ENCODE measurements around the gene CCDC57.

The CCDC57 gene

DNA sequence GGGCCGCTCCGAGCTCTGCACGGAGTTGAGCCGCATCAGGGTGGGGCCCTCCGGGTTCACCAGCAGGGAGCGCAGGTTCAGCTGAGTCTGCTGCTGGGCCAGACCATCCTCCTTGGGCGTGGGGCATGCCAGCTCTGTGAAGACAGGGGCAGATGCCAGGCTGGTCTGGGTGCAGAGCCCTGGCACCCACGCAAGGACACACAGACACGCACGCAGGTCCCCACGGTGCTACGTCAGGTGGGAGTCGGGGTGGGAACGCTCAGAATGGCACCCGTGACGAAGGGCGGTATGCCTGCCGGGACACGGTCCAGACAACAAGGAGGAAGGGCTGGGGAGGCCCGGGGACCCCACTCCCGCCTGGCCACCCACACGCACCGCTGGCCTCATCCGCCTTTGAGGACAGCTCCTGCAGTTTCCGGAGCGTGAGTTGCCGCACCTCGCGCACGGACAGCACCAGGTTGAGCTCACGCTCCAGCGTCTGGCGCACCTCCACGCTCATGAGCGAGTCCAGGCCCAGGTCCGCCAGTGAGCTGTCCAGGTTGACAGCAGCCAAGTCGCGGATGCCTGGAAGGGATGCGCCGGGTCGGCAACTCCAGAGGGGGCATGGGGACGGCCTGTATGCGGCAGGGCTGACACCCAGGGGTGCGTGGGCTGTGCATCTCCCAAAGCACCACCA lies 131.7 kb downstream of the CCDC57 start:
- DNase-seq (ENCODE audit: low spot score): no peak

DNA sequence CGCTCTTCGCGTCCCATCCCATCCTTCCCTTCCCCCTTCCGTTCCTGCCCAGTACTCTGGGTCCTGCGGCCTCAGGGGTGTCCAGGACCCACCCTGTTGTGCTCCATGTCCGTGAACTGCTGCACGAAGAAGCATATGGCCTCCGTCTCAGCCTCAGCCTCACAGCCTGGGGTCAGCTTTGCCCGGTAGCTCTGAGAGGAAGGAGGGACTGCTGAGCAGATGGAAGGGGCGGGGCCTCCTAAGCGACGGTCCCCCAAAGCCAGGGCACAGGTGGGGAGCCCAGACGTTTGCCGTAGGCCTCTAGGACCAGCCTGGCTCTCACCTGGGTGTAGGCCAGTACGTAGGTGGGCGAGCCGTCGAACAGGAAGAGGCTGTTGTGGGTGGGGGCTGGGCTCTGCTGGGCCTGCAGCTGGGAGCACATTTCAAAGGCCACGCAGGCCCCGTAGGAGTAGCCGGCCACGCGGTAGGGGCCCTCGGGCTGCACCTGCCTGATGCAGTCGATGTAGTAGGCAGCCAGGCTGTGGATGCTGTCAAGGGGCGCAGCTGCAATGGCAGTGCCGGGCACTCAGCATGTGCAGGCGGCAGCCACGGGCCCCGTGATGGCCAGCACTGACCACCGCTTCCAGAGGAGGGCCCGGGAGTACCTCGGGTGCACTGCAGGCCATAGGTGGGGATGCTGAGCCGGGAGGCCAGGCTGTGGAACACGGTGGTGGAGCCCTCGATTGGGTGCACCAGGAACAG lies 132.4 kb downstream of the CCDC57 start:
- DNase-seq (ENCODE audit: low spot score): no peak

DNA sequence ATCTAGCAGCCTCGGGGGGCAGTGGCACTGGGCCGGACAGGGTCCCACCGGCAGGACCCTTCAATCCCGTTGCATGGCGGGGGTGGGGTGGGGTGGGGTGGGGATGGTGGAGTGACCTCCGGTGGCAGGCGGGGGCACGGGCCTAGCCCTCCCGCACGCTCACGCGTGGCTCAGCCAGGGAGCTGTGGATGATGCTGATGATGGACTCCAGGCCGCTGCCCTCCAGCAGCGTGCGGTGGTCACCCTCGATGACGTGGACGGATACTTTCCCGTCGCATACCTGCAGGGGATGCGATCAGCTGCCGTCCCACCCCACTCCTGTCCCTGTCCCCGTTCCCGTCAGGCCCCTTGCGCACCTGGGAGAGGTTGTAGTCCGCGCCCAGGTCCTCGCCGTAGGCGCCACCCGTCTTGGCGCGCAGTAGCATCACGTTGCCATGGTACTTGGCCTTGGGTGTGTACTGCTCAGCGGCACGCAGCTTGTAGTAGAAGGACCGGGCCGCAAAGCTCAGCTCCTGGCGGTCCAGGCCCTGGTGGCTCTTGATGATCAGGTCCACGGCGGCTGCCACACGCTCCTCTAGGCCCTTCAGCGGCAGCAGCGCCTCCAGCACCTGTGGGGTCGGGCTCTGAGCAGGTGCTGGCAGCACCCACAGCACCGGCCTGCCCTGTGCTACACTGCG lies 133.5 kb downstream of the CCDC57 start:
- DNase-seq (ENCODE audit: low spot score): no peak

DNA sequence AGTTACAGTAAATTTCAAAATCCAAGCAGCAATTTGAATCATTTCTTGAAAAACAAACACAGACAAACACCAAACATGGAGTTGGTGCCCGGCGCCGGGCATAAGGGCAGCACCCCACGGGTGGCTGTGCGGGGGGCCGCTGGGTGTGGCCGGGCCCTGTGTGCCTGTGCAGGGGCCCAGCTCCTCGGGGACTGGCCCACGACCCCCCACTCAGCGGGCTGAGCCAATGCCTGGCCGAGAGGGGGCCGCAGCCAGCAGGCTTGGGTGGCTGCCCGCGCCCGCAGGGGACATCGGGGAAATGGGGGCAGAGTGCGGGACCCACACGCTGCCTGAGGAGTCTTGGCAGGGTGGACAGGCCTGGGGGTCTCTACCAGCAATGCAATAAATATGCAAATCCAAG lies 134.2 kb downstream of the CCDC57 start:
- no peak for DNase-seq (ENCODE audit: low spot score)

DNA sequence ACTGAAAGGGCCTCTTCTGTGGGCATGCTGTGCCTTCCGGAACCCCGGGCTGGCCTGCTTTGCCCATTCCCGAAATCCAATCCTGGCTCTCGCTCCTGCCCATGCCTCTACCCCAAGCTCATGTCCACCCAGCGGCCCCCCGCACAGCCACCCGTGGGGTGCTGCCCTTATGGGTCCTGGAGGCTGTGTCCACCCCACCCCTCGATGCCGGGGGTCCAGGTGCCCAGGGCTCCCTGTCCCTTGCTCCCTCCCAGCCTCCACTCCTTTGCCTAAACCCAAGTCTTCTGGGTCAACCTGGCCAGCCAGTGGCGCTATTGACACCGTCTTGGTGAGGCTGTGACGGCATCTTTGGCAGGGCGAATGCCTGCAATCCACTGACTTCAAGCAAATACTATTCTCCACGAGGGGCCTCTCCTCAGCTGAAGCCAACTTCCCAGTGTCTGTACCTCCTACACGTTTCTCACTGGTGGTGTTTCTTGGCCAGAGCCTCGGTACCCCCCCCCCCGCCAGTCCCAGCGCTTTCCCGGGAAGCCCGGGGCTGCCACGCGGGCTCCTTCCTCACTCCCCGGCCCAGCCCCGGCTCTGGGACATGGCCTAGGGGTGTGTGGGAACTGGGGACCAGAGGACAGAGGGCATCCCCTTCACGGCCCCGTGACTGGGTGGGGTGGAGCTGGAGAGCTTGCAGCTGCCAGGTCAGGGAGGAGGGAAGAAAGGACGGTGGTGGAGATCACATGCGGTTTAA lies 134.9 kb downstream of the CCDC57 start:
- DNase-seq (ENCODE audit: low spot score): no peak

DNA sequence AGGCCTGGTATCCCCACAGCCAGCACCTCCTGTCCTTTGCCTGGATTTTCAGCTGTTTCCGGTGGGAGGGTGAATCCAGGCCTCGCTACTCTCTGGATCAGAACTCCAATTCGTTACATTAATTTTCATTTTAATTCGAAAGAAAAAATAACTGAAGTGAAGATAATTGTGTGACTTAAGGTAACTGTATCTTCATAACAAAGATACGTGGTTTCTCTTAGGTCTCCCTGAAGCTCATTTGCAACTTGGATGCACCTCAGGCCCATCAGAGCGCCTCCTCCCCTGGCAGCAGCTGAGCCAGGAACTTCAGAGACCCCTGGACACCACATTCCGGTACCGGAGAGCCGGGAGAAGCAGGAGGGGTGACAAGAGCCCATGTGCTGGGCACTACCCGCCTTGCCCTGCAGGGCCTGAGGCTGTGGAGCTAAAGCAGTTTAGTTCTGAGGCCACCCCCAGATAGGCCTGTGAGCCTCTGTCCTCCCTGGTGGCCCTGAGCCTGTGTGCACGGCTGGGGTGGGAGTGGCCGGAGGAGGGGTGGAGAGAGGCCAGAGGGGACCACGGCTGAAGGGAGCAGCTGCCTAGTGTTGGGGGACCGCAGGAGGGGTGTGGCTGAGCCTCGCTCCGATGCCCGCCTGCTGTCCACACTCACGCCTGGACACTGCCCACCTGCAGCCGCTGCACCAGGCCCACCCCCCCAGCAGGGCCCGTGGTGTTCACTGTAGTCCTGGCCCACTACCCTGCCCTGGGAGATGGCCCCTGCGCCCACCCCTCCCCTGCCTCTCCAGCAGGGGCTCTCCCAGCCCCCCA lies 135.7 kb downstream of the CCDC57 start:
- DNase-seq (ENCODE audit: low spot score): no peak

DNA sequence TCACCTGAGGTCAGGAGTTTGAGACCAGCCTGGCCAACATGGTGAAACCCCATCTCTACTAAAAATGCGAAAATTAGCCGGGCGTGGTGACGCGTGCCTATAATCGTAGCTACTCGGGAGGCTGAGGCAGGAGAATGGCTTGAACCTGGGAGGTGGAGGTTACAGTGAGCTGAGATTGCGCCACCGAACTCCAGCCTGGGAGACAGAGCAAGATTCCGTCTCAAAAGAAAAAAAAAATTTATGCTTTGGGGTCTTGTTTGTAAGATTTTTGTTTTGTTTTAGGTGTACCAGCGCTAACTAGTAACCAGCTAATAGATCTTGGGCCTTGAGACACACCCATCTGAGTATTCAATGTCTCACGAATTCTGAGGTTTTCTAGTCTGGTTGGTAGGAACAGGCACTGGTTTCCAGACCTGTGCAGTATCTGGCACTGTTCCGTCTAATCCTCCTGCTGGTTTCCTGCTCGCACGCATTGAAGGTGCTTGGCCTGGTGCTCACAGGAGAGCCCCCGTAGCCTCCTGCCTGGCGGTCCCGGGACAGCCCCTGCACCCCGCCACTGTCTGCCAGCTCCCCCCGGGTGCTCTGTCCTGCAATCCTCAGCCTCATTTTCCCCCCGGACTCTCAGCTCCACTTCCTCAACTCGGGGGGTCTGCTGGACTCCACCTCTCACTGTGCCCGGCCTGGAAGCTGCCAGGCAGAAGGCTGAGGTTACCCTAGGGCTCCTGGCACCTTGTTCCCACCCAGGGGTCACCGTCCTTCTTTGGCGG lies 136.4 kb downstream of the CCDC57 start:
- DNase-seq (ENCODE audit: low spot score): no peak

DNA sequence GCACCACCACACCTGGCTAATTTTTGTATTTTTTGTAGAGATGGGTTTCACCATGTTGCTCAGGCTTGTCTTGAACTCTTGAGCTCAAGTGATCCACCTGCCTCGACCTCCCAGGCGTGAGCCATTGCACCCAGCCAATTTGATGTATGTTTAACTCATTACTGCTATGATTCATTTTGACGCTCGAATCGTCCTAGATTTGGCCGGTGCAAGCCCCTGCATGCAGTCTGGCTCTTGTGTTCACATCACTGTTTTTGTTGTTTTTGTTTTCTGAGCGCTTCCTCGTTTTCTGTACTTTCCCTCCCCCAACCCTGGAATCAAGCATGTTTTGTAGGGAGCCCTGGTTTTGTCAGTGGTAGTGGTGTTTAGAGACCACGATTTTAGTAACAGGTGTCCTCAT lies 139.2 kb downstream of the CCDC57 start:
- no peak for DNase-seq (ENCODE audit: low spot score)

DNA sequence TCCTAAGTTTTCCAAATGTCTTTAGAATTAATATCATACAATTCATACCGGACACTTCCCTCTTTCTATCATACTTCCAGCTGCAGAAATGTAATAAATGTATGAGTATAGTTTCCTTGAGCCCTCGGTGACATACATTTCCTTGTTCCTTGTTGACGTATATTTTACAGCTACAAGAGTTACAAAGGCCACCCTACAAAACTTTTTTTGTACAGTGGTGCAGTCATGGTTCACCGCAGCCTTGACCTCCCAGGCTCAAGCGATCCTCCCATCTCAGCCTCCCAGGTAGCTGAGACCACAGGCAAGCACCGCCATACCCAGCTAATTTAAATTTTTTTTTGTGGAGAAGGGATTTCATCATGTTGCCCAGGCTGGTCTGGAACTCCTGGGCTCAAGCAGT lies 139.8 kb downstream of the CCDC57 start:
- no peak for DNase-seq (ENCODE audit: low spot score)

DNA sequence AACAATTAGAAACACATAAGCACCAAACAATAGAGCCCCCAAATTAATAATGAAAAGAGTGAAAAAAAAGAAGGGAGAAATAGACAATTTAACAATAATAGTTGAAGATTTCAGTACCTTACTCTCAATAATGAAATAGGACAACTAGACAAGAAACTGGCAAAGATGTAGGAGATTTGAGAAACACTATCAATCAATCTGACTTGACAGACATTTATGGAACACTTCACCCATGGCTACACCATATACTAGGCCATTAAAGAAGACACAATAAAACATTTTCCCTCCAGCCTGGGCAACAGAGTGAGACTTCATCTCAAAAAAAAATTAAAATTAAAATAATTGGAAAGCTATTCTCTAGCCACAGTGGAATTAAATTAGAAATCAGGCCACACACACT lies 142.0 kb downstream of the CCDC57 start:
- DNase-seq (ENCODE audit: low spot score): no peak

DNA sequence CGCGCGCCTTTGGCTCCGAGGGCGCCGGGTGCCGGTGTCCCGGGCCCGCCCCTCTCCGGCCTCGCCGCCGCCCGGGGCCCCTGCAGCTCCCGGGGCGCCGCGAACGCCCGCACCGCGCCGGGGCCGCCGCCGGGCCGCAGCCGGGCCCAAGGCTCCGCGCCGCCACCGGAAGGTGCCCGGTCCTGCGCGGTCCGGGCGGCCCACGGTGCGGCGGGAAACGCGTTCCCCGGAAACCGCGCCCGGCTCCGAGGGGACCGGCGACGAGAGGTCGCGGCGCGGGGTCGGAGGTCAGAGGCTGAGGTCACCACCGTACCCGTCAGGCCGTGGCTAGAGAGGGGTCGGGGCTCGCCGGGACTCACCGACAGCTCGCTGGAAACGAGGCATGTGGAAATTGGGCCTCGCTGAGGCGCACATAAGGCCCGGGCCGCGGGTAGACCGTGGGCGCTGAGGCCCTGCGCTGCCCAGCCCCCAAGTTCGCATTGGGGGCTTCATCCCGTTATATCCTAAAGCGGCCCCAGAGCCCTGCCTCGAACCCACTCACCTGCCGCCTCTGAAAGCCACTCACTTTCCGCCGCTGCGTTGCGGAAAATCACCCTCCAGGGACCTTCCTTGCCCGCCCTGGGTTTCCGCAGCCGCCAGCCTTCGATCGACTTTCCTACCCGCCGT lies 146.9 kb downstream of the CCDC57 start, which contains the start of gene DUS1L:
TSS of gene DUS1L (minus strand) at position 167 of the 666 bp plus-strand sequence. CDS start 745 bp downstream, outside the sequence.
- DNase-seq (ENCODE audit: low spot score): peak; percentile 69

DNA sequence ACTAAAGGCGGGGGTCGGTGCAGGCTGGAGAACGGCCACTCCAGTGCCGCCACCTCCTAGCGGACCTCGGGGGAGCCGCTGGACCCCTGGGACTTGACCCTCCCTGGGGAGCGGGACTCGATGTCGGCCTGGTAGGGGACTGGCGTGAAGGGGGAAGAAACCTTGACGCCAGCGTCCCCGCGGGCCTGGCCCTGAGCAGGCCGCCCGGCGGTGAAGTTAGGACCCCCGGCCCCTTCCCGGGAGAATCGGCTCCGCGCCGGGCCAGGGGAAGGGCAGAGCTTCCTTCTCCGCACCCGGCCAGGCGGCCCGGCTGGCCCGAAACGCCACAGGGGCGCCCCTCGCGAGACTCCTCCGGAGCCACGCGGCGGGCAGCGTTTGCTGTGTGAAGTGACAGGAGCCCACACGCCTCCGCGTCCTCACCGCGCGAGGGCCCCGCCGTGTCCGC lies 147.4 kb downstream of the CCDC57 start:
- no peak for DNase-seq (ENCODE audit: low spot score)

DNA sequence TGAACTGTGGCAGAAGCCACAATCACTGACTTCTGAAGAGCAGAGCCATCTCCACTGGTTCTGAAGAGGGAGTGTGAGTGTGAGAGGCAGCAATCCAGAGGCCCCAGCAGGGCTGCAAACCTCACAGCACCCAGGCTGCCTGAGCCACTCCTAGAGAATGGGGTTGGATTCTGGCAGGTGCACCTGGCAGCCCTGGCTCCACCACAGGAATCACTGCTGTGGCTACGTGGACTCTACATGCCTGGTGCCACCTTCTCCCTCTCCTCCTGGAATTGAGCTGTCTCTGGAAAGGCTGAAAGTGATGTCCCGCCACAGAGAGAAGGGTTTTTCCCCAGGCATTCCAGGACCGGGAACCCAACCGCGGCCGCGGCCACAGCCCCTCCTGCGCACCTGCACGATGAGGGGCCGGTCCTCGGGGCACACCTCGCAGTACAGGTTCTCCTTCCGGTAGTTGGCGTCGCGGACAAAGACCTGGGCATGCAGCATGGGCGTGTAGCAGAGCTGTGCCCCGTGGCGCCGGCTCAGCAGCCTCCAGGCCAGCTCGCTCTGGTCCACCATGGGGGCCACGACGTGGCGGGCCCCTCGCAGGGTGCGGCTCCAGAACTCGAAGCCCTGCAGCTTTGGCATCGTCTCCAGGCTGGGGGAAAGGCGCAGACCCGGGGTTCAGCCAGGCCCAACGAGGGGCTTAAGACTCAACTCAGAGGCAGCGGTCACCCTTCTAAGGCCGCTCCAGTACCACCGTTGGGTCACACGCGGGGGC lies 148.0 kb downstream of the CCDC57 start:
- no peak for DNase-seq (ENCODE audit: low spot score)

DNA sequence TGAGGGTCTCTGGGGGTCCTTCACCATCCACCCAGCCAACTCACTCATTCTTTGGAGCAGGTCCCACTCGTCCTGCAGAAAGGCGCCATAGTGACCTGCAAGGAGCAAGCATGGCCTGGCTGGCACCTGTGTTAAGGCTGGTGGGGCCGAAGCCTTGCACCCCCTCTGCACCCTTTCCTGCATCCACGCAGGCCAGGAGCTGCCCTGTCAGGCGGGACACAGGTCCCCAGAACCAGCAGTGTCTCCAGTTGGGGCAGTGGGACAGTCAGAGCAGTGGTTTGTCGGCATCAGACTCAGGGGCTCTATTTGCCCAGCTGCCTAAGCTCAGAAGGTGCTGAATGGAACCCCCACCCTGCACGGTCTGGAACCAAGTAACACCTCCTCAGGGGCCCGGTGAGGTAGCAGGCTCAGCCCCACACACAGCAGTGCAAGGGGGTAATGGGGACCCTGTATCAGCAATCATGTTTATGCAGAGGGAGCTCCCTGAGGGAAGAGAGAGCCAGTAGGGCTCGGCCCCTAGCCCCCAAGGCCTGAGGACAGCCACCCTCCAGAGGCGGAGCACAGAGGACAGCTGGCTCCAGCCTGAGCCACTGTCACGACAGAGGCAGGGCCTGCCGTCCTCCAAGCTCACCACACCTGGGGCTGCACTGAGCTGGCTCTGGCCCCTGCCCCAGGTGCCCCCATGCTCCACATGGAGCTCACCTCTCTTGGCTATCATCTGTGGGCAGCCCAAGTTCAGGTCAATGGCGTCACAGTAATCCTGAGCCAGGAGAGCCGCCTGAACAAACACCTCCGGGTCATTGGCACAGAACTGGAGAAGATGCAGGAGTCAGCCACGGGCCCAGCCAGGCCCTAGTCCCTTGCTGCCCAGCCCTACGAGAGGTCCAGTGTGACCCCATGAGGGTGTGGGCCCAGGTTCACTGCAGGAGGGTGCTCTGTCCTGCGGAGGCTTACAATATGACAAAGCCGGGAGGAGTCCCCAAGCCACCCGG lies 148.9 kb downstream of the CCDC57 start:
- no peak for DNase-seq (ENCODE audit: low spot score)

DNA sequence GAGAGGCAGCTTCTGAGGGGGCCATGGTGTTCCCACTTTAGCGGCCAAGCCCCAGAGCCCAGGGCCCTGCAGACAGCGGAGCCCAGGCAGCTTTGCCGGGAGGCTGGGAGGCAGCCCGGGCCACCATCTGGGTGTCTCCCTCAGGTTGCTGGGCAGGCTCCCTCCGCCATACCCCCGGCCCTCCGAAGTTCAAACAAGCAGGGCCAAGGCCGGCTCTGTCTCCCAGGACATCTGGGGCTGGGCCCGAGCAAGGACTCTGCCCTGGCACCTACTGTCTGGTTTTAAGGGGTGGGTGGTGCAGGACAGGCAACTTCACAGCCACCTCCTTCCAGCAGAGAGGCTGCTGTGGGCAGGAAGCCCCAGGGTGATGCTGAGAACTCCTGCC lies 149.7 kb downstream of the CCDC57 start:
- DNase-seq (ENCODE audit: low spot score): no peak

DNA sequence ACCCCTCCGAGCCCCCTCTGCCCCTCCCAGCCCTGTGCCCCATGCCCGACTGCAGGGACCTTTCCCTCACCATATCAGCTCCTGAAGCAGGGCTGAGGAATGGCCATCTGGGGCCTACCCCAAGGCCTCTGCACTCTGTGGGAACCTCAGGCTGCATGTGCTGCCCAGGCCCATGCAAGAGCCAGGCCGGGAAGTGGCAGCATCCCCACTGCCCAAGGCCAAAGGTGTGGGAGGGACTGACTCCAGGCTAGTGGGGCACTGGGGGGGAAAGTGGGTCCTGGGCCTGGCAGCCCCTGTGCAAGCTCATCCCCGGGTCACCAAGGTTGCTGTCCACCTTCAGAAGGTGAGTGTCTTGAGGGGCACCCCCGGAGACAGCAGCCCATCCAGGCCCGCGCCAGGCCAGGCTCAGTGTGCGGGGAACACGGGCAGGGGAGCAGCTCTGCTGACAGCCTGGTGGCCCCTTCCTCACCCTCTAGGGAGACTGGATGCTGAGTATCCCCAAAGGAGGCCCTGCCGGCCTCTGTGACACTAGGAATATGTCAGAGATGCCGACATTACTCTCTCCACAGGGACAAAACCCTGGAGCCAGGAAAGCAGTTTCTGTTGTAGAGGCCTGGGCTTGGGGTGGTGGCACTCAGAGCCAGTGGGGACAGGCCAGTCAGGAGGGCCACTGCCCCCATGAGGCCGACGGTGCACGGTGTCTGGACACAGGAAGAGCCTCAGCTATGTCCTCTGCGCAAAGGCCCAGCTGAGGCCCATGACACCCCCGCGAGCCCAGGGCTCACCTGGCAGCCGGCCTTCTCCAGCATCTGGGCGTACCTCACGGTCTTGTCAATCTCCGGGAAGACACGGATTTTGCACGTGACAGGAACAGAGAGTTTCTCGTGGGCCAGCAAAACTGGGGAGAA lies 150.3 kb downstream of the CCDC57 start:
- no peak for DNase-seq (ENCODE audit: low spot score)
